Left lung (tissue), 10 donors: Measurements from ENCODE around the gene ZC3H18. TPM values are rescaled to one million over a fixed set of nuclear protein-coding genes. Genes with fewer than 3 reads are reported as not detected.

Experiments used
- ATAC-seq: fragments of 200-7000 bp; cut with Tn5 transposase; one replicate; pipeline ENCODE4 v1.9.1; 2020; ENCODE audit warnings: moderate library complexity
- DNase-seq, 4 donors: peaks; one replicate each; pipeline ENCODE4 v3.0.0-alpha.2; 2013 to 2020
- H3K27ac ChIP-seq, 2 donors: fragments of 200-600 bp; sonication (generic) in 1 of 2; one replicate each; pipeline versions ENCODE4 v1.5.0 to v1.8.0; 2020 to 2021
- H3K27me3 ChIP-seq, 2 donors: fragments of 200-600 bp; sonication (generic) in 1 of 2; one replicate each; pipeline versions ENCODE4 v1.5.0 to v1.8.0; 2020 to 2021
- H3K36me3 ChIP-seq, 2 donors: fragments of 200-600 bp; sonication (generic) in 1 of 2; one replicate each; pipeline versions ENCODE4 v1.5.0 to v1.8.0; 2020 to 2021
- H3K4me1 ChIP-seq, 2 donors: fragments of 200-600 bp; one replicate each; pipeline ENCODE4 v1.8.0; 2021
- H3K4me3 ChIP-seq, 2 donors: fragments of 200-600 bp; sonication (generic) in 1 of 2; one replicate each; pipeline versions ENCODE4 v1.5.0 to v1.8.0; 2020 to 2021; ENCODE audit warnings: mild to moderate bottlenecking in 1 of 2
- H3K9me3 ChIP-seq, 2 donors: fragments of 200-600 bp; sonication (generic) in 1 of 2; one replicate each; pipeline versions ENCODE4 v1.5.0 to v1.8.0; 2020 to 2021
- CTCF ChIP-seq, 2 donors: fragments of 200-600 bp; sonication (generic) in 1 of 2; IDR thresholded peaks; one replicate each; pipeline versions ENCODE4 v1.5.0 to v1.8.0; 2021; ENCODE audit warnings: antibody characterized with exemption in 2 of 2
- intact Hi-C, 2 donors: fragments of 100-400 bp; cut with DNase I; formaldehyde crosslinking; loops; one replicate each; pipeline versions ENCODE4 v1.11.2 to v1.14.2; 2022
- polyA plus RNA-seq, 6 donors: library from polyadenylated mRNA; unstranded; fragments of 120-200 nt; gene quantifications; one replicate each; pipeline ENCODE4 v1.2.1, GENCODE V29; 2013; ENCODE audit not compliant: insufficient read length in 6 of 6
- total RNA-seq, 2 donors: library from RNA; stranded (reverse); fragmentation: NEBNext Ultra II Directional; extraction: Animal tissue kit (Norgen Biotek cat#: 25700); gene quantifications; one replicate each; pipeline ENCODE4 v1.2.1, GENCODE V29; 2021
- donor health status: DM: no; HTN: yes; CAD: no.
- donor health status: DM: no; HTN: no; CAD: no.

The ZC3H18 gene
- total and polyA plus RNA-seq, 8 donors = 33.8 to 53.1 (median 38.5) TPM

- Histone ChIP-seq H3K4me3 (no peak overlapping the region), H3K27ac (no peak overlapping the region), H3K27me3 (peaks cover 0 to 72% of the 10 kb centered on the region in 2 donors), H3K4me1 (no peaks in the 10 kb centered on the region), H3K9me3 (no peaks in the 10 kb centered on the region), H3K36me3 (no peaks in the 10 kb centered on the region)
- ATAC-seq = peak; percentile 57
- intact Hi-C loops = no loop called here
- TF ChIP-seq CTCF (IDR thresholded peaks at IDR 0.05) = peak; percentile 26 to 46
- peak in 2 of 4 donors; percentile 49 to 78 for DNase-seq
Observed at GRCh38 chr16:88558457-88559442, 11.5 kb upstream of the ZC3H18 start.

GRCh38 chr16:88560714-88561484 lies 9.3 kb upstream of the ZC3H18 start:
- H3K9me3 ChIP-seq = no peaks in the 10 kb centered on the region
- peak in 2 of 4 donors; percentile 25 to 28 for DNase-seq
- TF ChIP-seq CTCF (IDR thresholded peaks at IDR 0.05) = no peak
- intact Hi-C loops = loop anchor here in 1 of 2 donors (5.0 kb wide), 1 partner anchor 119 kb away; no protein-coding TSS in a partner anchor
- no peak overlapping the region for H3K4me3 ChIP-seq
- H3K4me1 ChIP-seq = no peaks in the 10 kb centered on the region
- no peak overlapping the region for H3K27ac ChIP-seq
- H3K27me3 ChIP-seq = peaks cover 0 to 51% of the 10 kb centered on the region in 2 donors
- no peaks in the 10 kb centered on the region for H3K36me3 ChIP-seq
- peak; percentile 23 for ATAC-seq

GRCh38 chr16:88561485-88562359 lies 8.5 kb upstream of the ZC3H18 start:
- ATAC-seq (peak; percentile 87), DNase-seq (peak in 3 of 4 donors; percentile 26 to 49 (median 48))
- Histone ChIP-seq H3K9me3 (no peaks in the 10 kb centered on the region), H3K36me3 (no peaks in the 10 kb centered on the region), H3K27me3 (peaks cover 0 to 44% of the 10 kb centered on the region in 2 donors), H3K4me1 (no peaks in the 10 kb centered on the region), H3K27ac (no peak overlapping the region), H3K4me3 (no peak overlapping the region)
- TF ChIP-seq CTCF (IDR thresholded peaks at IDR 0.05) = peak; percentile 40 to 63
- intact Hi-C loops = loop anchor here in 1 of 2 donors (5.0 kb wide), 1 partner anchor 119 kb away; no protein-coding TSS in a partner anchor

- DNase-seq = no peak
- no peaks in the 10 kb centered on the region for H3K36me3 ChIP-seq
- no peak for TF ChIP-seq CTCF (IDR thresholded peaks at IDR 0.05)
- peaks cover 12% of the 10 kb centered on the region in 2 donors for H3K4me1 ChIP-seq
- no peak for ATAC-seq
- peaks cover 0 to 3% of the 10 kb centered on the region in 2 donors for H3K27me3 ChIP-seq
- H3K9me3 ChIP-seq = no peaks in the 10 kb centered on the region
- no peak overlapping the region for H3K4me3 ChIP-seq
- H3K27ac ChIP-seq = no peak overlapping the region
- intact Hi-C loops = no loop called here
Observed at GRCh38 chr16:88566158-88566557, 4.0 kb upstream of the ZC3H18 start.
